Effector memory CD4-positive, alpha-beta T cell (primary cell): ENCODE data around the gene MAS1.

Source experiments
- DNase-seq, 3 donors: peaks; one replicate each; pipeline ENCODE4 v3.0.0-alpha.2; 2020
- H3K27ac ChIP-seq: 2 replicates; pipeline ENCODE4 v1.7.0; 2013; ENCODE audit warnings: mild to moderate bottlenecking, low read length, moderate library complexity; ENCODE audit not compliant: insufficient read depth, poor library complexity, severe bottlenecking
- H3K27me3 ChIP-seq: replicated peaks from 2 replicates; pipeline ENCODE4 v1.7.0; 2013; ENCODE audit warnings: mild to moderate bottlenecking, low read length; ENCODE audit not compliant: insufficient read depth, control insufficient read depth, poor library complexity, severe bottlenecking
- H3K36me3 ChIP-seq: 2 replicates; pipeline ENCODE4 v1.7.0; 2013; ENCODE audit warnings: mild to moderate bottlenecking, low read length, moderate library complexity; ENCODE audit not compliant: control insufficient read depth, insufficient read depth
- H3K4me1 ChIP-seq: 2 replicates; pipeline ENCODE4 v1.7.0; 2013; ENCODE audit warnings: low read length, mild to moderate bottlenecking; ENCODE audit not compliant: control insufficient read depth, insufficient read depth, poor library complexity, severe bottlenecking
- H3K4me3 ChIP-seq: 2 replicates; pipeline ENCODE4 v1.7.0; 2013; ENCODE audit warnings: low read length, low read depth, mild to moderate bottlenecking; ENCODE audit not compliant: insufficient read depth, poor library complexity, severe bottlenecking
- H3K9me3 ChIP-seq: 2 replicates; pipeline ENCODE4 v1.7.0; 2013; ENCODE audit warnings: mild to moderate bottlenecking, low read length, moderate library complexity; ENCODE audit not compliant: control insufficient read depth

Gene MAS1

GRCh38 chr6:159897603-159898002 is 6.8 kb downstream of the MAS1 start:
- H3K4me1 ChIP-seq = no peaks in the 10 kb centered on the region
- no peak overlapping the region for H3K27ac ChIP-seq
- H3K27me3 ChIP-seq = no peaks in the 10 kb centered on the region
- DNase-seq = no peak
- H3K36me3 ChIP-seq = no peaks in the 10 kb centered on the region
- H3K9me3 ChIP-seq = no peaks in the 10 kb centered on the region
- no peak overlapping the region for H3K4me3 ChIP-seq

- Histone ChIP-seq H3K27me3 (no peaks in the 10 kb centered on the region), H3K36me3 (no peaks in the 10 kb centered on the region), H3K9me3 (no peaks in the 10 kb centered on the region), H3K27ac (no peak overlapping the region), H3K4me1 (no peaks in the 10 kb centered on the region), H3K4me3 (no peak overlapping the region)
- no peak for DNase-seq
Measured at GRCh38 chr6:159898519-159898918, 7.7 kb downstream of the MAS1 start.

- no peaks in the 10 kb centered on the region for H3K9me3 ChIP-seq
- no peaks in the 10 kb centered on the region for H3K36me3 ChIP-seq
- no peak overlapping the region for H3K27ac ChIP-seq
- no peaks in the 10 kb centered on the region for H3K27me3 ChIP-seq
- H3K4me1 ChIP-seq = no peaks in the 10 kb centered on the region
- DNase-seq = no peak
- no peak overlapping the region for H3K4me3 ChIP-seq
Measured at GRCh38 chr6:159899994-159900745, 9.4 kb downstream of the MAS1 start.

- DNase-seq = no peak
- Histone ChIP-seq H3K4me3 (no peak overlapping the region), H3K36me3 (no peaks in the 10 kb centered on the region), H3K27me3 (no peaks in the 10 kb centered on the region), H3K9me3 (no peaks in the 10 kb centered on the region), H3K27ac (no peak overlapping the region), H3K4me1 (no peaks in the 10 kb centered on the region)
Measured at GRCh38 chr6:159902620-159903019, 11.8 kb downstream of the MAS1 start.

GRCh38 chr6:159904497-159904911 is 13.7 kb downstream of the MAS1 start:
- no peak for DNase-seq
- no peaks in the 10 kb centered on the region for H3K36me3 ChIP-seq
- H3K4me3 ChIP-seq = no peak overlapping the region
- H3K4me1 ChIP-seq = no peaks in the 10 kb centered on the region
- H3K27me3 ChIP-seq = no peaks in the 10 kb centered on the region
- H3K9me3 ChIP-seq = no peaks in the 10 kb centered on the region
- no peak overlapping the region for H3K27ac ChIP-seq

GRCh38 chr6:159906400-159906799 is 15.6 kb downstream of the MAS1 start:
- no peaks in the 10 kb centered on the region for H3K9me3 ChIP-seq
- H3K4me1 ChIP-seq = no peaks in the 10 kb centered on the region
- no peaks in the 10 kb centered on the region for H3K27me3 ChIP-seq
- H3K4me3 ChIP-seq = no peak overlapping the region
- no peak for DNase-seq
- H3K36me3 ChIP-seq = no peaks in the 10 kb centered on the region
- H3K27ac ChIP-seq = no peak overlapping the region

GRCh38 chr6:159908535-159908934 is 17.7 kb downstream of the MAS1 start:
- no peaks in the 10 kb centered on the region for H3K4me1 ChIP-seq
- H3K27me3 ChIP-seq = no peaks in the 10 kb centered on the region
- no peak overlapping the region for H3K27ac ChIP-seq
- H3K9me3 ChIP-seq = no peaks in the 10 kb centered on the region
- H3K4me3 ChIP-seq = no peak overlapping the region
- H3K36me3 ChIP-seq = no peaks in the 10 kb centered on the region
- DNase-seq = no peak

GRCh38 chr6:159908979-159909378 is 18.2 kb downstream of the MAS1 start:
- Histone ChIP-seq H3K4me1 (no peaks in the 10 kb centered on the region), H3K36me3 (no peaks in the 10 kb centered on the region), H3K27me3 (no peaks in the 10 kb centered on the region), H3K9me3 (no peaks in the 10 kb centered on the region), H3K4me3 (no peak overlapping the region), H3K27ac (no peak overlapping the region)
- no peak for DNase-seq

- Histone ChIP-seq H3K4me3 (no peak overlapping the region), H3K36me3 (no peaks in the 10 kb centered on the region), H3K4me1 (no peaks in the 10 kb centered on the region), H3K27ac (no peak overlapping the region), H3K27me3 (no peaks in the 10 kb centered on the region), H3K9me3 (no peaks in the 10 kb centered on the region)
- no peak for DNase-seq
Measured at GRCh38 chr6:159910342-159910741, 19.6 kb downstream of the MAS1 start.

- Histone ChIP-seq H3K27ac (no peak overlapping the region), H3K9me3 (no peaks in the 10 kb centered on the region), H3K4me3 (no peak overlapping the region), H3K36me3 (no peaks in the 10 kb centered on the region), H3K4me1 (no peaks in the 10 kb centered on the region), H3K27me3 (no peaks in the 10 kb centered on the region)
- no peak for DNase-seq
Measured at GRCh38 chr6:159913375-159913774, 22.6 kb downstream of the MAS1 start.
